CD4-positive, alpha-beta T cell treated with Interleukin-2 at 100 ng/mL for 4 hours (primary cell): ENCODE data around the gene NELL1.

Source experiments
- DNase-seq: peaks from one replicate; pipeline ENCODE4 v3.0.0-alpha.2; 2020; ENCODE audit warnings: low spot score

The NELL1 gene

GRCh38 chr11:20668844-20669819, at the start of gene NELL1:
NELL1 (plus strand) TSS chr11:20669586.
- no peak for DNase-seq

DNA sequence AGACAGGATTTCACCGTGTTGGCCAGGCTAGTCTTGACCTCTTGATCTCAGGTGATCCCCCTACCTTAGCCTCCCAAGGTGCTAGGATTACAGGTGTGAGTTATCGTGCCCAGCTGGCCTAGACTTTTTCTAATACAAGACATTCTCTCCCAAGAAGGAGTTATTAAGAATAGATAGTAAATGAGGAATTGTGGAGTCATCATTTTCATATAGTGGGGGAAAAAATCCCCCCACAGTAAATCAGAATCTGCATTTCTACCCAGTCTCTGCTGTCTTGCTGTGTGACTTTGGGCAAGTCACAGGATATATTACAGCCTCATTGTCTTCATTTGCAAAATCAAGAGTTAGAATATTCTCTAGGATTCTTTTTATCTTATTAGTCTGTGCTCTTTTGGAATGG, 48.4 kb upstream of the NELL1 start:
- DNase-seq = no peak

DNA sequence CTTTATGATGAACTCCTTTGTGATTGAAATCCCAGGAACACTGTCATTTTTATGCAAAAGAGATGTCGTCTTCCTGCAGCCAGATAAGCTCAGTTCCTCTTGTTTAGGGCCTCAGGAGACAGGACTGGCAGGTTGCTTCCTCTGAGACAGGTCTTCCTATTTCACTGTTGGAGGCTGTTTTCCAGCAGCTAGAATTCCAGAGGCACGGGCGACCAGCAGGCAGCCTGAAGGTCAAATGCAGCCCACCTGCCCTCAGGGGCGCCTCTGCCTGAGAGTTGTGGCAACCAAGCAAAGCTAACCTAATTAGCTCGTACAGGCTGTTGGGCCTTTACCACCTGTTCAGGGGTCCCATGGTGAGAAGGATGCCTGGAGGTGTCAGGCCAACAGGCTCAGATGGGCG, 47.7 kb upstream of the NELL1 start:
- DNase-seq = no peak

- no peak for DNase-seq
Observed at GRCh38 chr11:20623252-20623651, 46.1 kb upstream of the NELL1 start.

GRCh38 chr11:20626279-20626678, 43.1 kb upstream of the NELL1 start:
- DNase-seq = no peak

DNA sequence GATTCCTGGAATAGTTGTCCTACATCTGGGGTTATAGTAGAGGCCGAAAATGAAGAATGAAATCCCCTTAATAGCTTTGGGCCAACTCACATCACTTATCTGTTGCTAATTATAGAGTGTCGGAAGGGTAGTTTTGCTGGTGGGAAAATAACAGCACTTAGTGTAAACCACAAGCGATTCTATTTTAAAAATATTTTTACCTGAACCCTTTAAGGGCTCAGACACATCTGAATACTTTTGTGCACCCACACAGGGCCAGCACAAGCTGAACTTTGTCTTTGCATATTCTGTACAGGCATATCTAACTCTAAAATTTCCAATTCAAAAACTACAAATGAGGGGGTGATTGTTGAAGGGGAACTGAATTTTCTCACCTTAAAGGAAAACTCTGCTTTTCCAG, 42.4 kb upstream of the NELL1 start:
- DNase-seq = no peak

- no peak for DNase-seq
Observed at GRCh38 chr11:20627701-20628100, 41.7 kb upstream of the NELL1 start.

GRCh38 chr11:20631519-20632168, 37.7 kb upstream of the NELL1 start:
- no peak for DNase-seq

DNA sequence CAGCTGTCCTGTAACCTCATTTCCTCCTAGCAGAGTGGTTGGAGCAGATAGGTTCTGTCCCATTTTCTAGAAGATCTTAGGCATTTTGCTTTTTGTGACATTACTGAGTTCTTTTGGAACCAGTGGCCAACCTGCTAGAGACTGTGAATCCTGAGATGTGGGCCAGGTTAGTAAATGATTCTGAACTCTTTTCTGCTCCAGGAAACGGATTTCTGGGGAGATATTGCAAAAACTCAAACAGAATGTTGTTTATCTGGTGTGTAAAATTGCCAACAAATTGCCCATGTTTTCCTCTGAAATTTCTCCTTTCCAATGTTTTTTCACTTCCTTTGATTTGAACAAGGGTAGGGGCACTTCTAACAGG, 37.2 kb upstream of the NELL1 start:
- DNase-seq = no peak

DNA sequence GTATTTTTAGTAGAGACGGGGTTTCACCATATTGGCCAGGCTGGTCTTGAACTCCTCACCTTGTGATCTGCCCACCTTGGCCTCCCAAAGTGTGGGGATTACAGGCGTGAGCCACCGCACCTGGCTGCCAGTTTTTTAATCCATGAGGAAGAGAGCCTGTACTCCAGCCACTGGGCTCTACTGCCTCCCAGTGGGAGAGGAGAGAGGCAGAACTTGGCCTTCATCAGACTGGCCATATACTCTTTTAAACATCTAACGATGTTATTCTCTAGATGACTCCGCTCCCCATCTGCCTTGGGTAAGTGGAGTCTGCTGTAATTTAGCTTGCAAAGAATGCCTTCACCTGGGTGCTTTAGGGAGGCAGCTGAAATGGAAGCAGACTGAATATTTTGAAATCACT, 35.3 kb upstream of the NELL1 start:
- no peak for DNase-seq

- no peak for DNase-seq
Observed at GRCh38 chr11:20634781-20635180, 34.6 kb upstream of the NELL1 start.

DNA sequence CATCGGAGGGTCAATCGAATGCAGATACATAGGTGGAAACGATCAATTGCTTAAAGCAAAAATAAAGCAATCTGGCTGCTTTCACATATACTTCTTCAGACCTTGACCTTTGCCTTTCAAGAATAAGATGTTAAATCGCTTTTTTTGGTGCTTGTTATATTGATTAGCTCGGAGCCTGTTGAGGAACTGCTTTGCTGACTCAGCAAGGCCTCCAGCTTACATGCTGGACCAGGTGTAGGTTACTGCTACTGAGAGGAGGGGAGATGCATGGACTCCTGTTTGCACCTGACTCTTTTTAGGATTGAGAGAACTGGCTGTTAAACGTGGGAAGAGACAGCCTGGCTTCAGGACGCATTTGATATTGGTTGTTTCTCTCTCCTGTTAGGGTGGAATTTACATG, 31.3 kb upstream of the NELL1 start:
- DNase-seq = no peak

GRCh38 chr11:20639688-20640087, 29.7 kb upstream of the NELL1 start:
- no peak for DNase-seq

GRCh38 chr11:20640401-20640800, 29.0 kb upstream of the NELL1 start:
- DNase-seq = no peak

- DNase-seq = no peak
Observed at GRCh38 chr11:20644360-20644759, 25.0 kb upstream of the NELL1 start.

DNA sequence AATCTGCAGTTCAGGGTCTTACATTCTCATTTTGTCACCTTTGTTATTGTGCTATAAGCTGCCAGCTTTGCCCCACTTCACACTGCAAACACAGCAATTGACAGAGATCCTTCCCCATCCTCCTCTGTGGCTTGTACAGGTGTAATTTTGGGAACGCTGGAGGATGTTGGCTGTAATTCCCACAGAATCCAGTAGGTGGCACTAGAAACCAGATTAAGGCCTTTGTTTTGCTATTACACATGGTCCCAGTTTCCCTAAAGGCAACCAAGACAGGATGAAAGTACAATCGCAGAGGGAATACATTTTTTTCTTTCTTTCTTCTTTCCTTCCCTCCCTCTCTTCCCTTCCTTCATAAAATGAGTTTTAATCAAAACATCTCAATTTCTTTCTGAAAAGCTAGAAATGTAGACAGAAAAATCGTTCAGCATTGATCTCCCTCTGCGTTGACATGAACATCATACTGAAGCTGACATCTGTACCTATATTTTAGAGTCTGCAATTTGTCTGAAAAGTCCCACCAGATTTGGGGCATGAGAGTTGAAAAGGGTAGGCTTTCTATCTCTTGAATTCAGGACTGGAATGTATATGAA, 21.3 kb upstream of the NELL1 start:
- DNase-seq = peak; percentile 57

DNA sequence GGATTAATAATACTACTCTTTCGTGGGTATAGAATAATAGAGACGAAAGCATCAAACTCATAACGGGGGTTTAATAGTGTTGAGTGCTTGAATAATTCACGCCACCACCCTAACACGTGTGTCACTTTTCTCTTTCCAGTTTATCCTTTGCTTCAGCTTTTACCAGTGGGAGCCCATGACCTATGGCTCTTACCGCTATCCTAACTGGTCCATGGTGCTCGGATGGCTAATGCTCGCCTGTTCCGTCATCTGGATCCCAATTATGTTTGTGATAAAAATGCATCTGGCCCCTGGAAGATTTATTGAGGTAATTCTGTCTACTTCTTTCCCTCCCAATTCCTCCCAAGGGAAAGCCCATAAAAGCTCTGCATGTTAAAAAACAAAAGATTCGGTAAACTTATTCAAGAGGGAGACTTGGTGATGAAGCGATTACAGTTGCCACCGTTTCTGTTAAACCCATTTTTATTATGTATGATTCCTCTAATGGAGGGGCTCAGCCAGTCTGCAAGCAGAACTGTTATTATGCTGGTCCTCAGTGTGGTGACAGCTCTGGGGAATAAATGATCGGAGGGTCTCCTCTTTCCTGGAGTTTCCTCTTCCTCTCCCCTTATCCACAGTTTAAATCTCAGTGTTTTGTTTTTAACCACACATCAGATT, 17.1 kb upstream of the NELL1 start:
- no peak for DNase-seq

GRCh38 chr11:20654038-20654437, 15.3 kb upstream of the NELL1 start:
- no peak for DNase-seq

DNA sequence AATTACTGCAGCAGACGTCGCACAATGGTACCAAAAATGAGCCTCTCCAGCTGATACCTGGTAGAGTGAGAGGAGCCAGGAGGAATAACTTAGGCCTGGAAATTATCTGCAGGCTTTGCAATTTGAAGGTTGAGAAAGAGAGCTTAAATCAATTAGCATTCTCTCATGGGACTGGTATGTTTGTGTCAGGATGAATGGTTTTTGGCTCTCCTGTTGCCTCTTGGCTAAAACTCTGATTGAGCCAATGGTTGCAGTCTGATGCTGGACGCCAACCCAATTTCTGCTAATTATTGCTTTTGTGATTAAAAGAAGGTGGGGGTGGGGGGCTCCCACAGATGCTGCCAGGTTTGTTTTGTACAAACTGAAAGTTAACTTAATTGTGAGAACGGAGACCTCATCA, 12.5 kb upstream of the NELL1 start:
- no peak for DNase-seq

GRCh38 chr11:20658135-20658534, 11.3 kb upstream of the NELL1 start:
- no peak for DNase-seq

DNA sequence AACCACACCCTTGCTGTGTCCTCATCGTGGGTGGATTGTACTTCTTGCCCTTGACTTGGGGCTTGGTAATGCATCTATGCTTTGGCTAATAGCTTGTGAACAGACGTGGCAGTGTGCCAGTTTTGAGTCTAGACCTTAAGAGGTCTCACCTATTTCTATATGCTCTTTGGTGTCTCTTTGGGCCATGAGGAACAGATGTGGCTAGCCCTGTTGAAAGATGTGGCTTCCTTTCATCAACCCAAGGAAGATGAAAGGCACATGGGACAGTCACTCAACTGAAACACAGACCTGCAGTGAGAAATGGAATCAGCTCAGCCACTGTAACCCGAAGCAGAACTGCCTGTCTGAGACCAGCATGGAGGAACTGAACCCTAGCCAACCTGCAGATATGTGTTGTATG, 7.9 kb upstream of the NELL1 start:
- DNase-seq = no peak

- no peak for DNase-seq
Observed at GRCh38 chr11:20661850-20662249, 7.5 kb upstream of the NELL1 start.
